ENCODE results near the gene BACE2. TPM values are rescaled to one million over a fixed set of nuclear protein-coding genes. Genes with fewer than 3 reads are reported as not detected.

Gene BACE2
- total RNA-seq, 1 donor from 2014 or later, result 0.28 TPM

GRCh38 chr21:41204736-41205135, 36.8 kb downstream of the BACE2 start:
- no peak overlapping the region for H3K4me3 Mint-ChIP-seq
- H3K9me3 Mint-ChIP-seq, result no peaks in the 10 kb centered on the region
- H3K27me3 Mint-ChIP-seq, result peaks cover 4% of the 10 kb centered on the region
- intact Hi-C loops (cut with micrococcal nuclease), result no loop called here
- no peaks in the 10 kb centered on the region for H3K36me3 Mint-ChIP-seq (ENCODE audit: low read depth)
- no peak overlapping the region for H3K27ac Mint-ChIP-seq
- DNase-seq, result no peak
- H3K4me1 Mint-ChIP-seq, result peaks cover 2% of the 10 kb centered on the region

DNA sequence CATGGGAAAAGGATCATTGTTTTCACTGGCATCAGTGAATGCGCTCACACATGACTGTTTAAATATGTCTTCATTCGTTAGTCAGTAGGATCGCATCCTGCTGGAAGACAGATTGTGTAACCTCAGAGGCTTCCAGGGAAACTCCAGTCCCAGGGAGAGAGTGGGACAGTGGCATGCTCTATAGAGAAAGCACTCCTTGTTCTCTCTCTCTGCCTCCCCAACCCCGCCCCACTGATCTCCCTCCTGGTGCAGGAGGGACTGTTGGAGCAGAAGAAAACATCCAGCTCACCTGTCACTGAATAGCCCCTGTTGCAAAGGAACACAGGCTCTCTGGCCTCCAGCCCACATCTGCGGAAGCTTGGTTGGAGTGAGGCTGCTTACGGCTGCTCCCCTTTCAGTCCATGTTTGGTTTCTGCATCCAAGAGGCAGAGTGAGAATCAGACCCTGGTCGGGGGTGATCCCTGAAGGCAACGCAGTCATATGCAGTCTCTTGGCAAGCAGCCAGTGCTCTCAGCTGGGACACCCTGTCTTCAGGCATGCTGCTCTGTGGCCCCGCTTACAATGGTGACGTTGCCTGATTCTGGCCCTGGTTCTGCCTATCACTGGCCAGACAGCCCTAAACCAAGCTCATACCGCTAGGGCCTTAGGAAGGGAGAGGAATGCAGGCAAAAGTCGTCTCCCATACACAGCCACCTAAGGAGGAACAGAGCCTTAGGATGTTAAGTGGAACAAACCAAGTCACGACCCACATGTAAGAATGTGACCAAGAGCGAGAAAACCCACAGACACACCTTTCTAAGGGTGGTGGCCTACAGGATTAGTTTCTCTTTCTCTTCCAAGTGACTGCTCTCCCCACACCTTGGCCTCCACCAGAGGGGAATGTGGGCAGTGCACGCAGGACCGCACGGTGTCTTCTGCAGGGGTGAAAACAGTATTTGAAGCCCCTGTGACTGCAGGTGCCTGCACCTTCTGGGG, 39.7 kb downstream of the BACE2 start:
- peak; percentile 64 for DNase-seq
- intact Hi-C loops (cut with micrococcal nuclease), result no loop called here
- Mint-ChIP-seq H3K27ac (no peak overlapping the region), H3K9me3 (no peaks in the 10 kb centered on the region), H3K4me1 (peaks cover 2% of the 10 kb centered on the region), H3K27me3 (peaks cover 5% of the 10 kb centered on the region), H3K36me3 (ENCODE audit: low read depth) (no peaks in the 10 kb centered on the region), H3K4me3 (no peak overlapping the region)

DNA sequence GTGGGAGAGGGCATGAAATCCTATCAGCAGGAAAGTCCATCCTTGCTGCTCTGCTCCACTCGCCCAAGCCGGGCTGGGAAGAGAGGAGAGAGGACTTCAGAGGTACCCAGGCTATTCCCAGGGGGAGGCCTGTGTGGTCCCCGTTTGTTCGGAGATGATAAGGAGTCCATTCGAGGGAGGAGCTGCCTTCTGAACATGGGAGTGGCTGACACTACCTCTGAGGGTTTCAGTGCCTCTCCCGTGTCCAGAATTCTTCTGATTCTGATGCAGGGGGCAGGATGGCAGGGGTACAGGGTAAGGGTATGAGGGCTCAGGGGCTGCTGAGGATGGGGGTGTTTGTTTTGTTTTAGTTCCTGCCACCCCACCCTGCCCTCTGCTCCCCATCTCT, 40.4 kb downstream of the BACE2 start:
- Mint-ChIP-seq H3K27me3 (peaks cover 5% of the 10 kb centered on the region), H3K9me3 (no peaks in the 10 kb centered on the region), H3K36me3 (ENCODE audit: low read depth) (no peaks in the 10 kb centered on the region), H3K4me1 (peaks cover 2% of the 10 kb centered on the region), H3K4me3 (no peak overlapping the region), H3K27ac (no peak overlapping the region)
- intact Hi-C loops (cut with micrococcal nuclease), result no loop called here
- DNase-seq, result no peak

- no peak overlapping the region for H3K27ac Mint-ChIP-seq
- intact Hi-C loops (cut with micrococcal nuclease), result no loop called here
- no peak overlapping the region for H3K4me3 Mint-ChIP-seq
- DNase-seq, result no peak
- H3K4me1 Mint-ChIP-seq, result peaks cover 2% of the 10 kb centered on the region
- H3K27me3 Mint-ChIP-seq, result peaks cover 5% of the 10 kb centered on the region
- H3K36me3 Mint-ChIP-seq (ENCODE audit: low read depth), result no peaks in the 10 kb centered on the region
- H3K9me3 Mint-ChIP-seq, result no peaks in the 10 kb centered on the region
Measured at GRCh38 chr21:41209016-41209619, 41.2 kb downstream of the BACE2 start.

GRCh38 chr21:41210426-41211059, 42.6 kb downstream of the BACE2 start:
- Mint-ChIP-seq H3K4me3 (no peak overlapping the region), H3K4me1 (peaks cover 2% of the 10 kb centered on the region), H3K27me3 (peaks cover 10% of the 10 kb centered on the region), H3K36me3 (ENCODE audit: low read depth) (no peaks in the 10 kb centered on the region), H3K9me3 (no peaks in the 10 kb centered on the region), H3K27ac (no peak overlapping the region)
- intact Hi-C loops (cut with micrococcal nuclease), result no loop called here
- no peak for DNase-seq

DNA sequence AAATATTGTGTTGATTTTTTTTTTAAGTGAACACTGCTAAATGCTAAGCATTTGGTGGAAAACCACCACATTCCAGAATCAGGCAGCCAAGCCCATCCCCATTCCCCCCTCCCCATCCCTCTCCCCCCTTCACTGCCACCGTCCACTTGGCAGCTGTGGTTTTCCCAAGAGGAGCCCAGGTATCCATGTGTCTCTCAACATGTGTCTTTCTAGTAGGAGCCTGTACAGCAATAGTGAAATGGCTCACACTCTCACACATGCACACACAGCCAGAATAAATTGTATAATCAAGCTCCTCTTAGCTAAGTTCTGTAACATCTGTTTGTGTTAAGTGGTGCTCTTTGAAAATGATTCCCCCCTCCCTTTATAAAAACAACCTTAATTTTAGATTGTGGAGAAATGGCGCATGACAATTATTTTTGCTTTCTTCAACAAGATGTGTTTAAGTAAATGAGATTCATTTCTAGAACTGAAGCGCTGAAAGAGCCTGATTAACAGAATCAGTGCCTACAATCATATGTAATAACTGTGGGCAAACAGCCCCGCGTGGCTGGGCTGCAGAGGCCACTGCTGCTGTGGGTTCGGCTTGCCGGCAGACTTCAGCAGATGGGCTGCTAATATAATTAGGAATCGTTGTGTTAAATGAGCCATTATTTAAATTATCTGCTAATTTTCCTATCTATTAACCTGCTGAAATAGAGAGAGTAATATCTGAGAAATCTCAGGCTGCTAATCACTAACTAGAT, 43.3 kb downstream of the BACE2 start:
- no peaks in the 10 kb centered on the region for H3K36me3 Mint-ChIP-seq (ENCODE audit: low read depth)
- peaks cover 4% of the 10 kb centered on the region for H3K4me1 Mint-ChIP-seq
- no peak overlapping the region for H3K4me3 Mint-ChIP-seq
- intact Hi-C loops (cut with micrococcal nuclease), result no loop called here
- H3K27ac Mint-ChIP-seq, result no peak overlapping the region
- peaks cover 13% of the 10 kb centered on the region for H3K27me3 Mint-ChIP-seq
- no peak for DNase-seq
- no peaks in the 10 kb centered on the region for H3K9me3 Mint-ChIP-seq

- no peak overlapping the region for H3K4me3 Mint-ChIP-seq
- H3K4me1 Mint-ChIP-seq, result peaks cover 4% of the 10 kb centered on the region
- intact Hi-C loops (cut with micrococcal nuclease), result no loop called here
- H3K27me3 Mint-ChIP-seq, result peaks cover 12% of the 10 kb centered on the region
- no peaks in the 10 kb centered on the region for H3K36me3 Mint-ChIP-seq (ENCODE audit: low read depth)
- DNase-seq, result no peak
- H3K27ac Mint-ChIP-seq, result no peak overlapping the region
- H3K9me3 Mint-ChIP-seq, result no peaks in the 10 kb centered on the region
Measured at GRCh38 chr21:41213021-41213420, 45.1 kb downstream of the BACE2 start.

DNA sequence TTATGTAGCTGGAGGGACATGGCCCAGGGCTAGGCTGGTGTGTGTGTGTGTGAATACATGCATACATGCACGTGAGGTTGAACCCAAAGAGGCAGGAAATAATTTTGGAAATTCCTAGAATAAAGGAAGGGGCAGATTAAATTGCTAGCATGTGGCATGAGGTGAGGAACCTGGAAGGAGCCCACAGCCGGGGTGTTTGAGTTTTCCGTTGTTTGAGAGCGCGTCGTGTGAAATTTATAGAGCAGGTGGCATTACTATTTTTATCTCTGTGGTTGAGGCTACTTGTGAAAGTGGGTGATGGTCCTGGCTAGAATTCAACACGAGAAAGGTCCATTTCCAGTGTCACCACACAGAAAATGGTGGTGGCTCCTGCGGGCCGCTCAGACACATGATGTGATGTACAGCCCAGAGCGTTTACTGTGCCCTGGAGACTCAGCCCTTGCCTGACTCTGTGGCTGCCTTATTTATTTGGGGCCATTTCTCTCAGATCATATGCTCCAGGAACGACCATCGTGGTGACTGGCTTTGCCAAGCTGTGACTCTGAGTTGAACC, 48.0 kb downstream of the BACE2 start:
- DNase-seq, result no peak
- Mint-ChIP-seq H3K9me3 (no peaks in the 10 kb centered on the region), H3K4me3 (no peak overlapping the region), H3K4me1 (peaks cover 2% of the 10 kb centered on the region), H3K27ac (no peak overlapping the region), H3K36me3 (ENCODE audit: low read depth) (no peaks in the 10 kb centered on the region), H3K27me3 (peaks cover 12% of the 10 kb centered on the region)
- intact Hi-C loops (cut with micrococcal nuclease), result no loop called here

GRCh38 chr21:41216486-41216885, 48.5 kb downstream of the BACE2 start:
- H3K4me1 Mint-ChIP-seq, result peaks cover 2% of the 10 kb centered on the region
- H3K36me3 Mint-ChIP-seq (ENCODE audit: low read depth), result no peaks in the 10 kb centered on the region
- H3K4me3 Mint-ChIP-seq, result no peak overlapping the region

DNA sequence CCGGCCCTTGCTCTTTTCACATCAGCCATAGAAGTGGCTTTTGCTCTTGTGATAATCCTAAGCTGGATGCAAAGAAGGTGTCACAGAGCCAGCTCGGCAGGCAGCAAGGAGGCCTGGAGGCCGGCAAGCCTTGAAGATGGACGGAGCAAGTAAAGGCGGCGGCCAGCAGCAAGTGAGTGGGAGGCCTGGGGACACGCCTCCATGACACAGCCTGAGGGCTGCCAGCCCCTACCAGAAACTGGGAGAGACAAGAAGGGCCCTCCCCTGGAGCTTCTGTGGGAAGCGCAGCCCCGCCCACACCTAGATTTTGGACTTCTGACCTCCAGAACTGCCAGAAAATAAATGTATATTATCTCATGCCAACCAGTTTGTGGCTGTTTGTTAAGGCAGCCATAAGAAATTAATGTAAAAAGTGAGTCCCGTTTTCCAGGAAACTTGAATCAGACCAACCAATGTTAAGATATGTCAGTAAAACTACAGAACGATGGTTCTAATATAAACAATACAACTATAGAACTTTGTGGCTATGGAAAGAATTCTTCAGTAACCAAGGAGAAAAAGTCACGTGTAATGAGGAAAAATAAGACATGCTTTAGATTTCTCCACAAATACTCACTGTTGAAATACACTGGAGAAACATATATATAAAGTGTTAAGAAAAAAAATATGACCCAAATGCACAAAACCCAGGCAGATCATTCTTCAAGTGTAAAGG, 49.9 kb downstream of the BACE2 start:
- H3K36me3 Mint-ChIP-seq (ENCODE audit: low read depth), result no peaks in the 10 kb centered on the region
- H3K27me3 Mint-ChIP-seq, result peaks cover 10% of the 10 kb centered on the region
- H3K4me3 Mint-ChIP-seq, result no peak overlapping the region
- intact Hi-C loops (cut with micrococcal nuclease), result no loop called here
- H3K27ac Mint-ChIP-seq, result no peak overlapping the region
- H3K9me3 Mint-ChIP-seq, result no peaks in the 10 kb centered on the region
- H3K4me1 Mint-ChIP-seq, result peaks cover 2% of the 10 kb centered on the region
- DNase-seq, result no peak

More at GRCh38 chr21:41216486-41216885, 48.5 kb downstream of the BACE2 start:
- Mint-ChIP-seq H3K27ac (no peak overlapping the region), H3K27me3 (peaks cover 12% of the 10 kb centered on the region), H3K9me3 (no peaks in the 10 kb centered on the region)
- no peak for DNase-seq
- intact Hi-C loops (cut with micrococcal nuclease), result no loop called here

DNA sequence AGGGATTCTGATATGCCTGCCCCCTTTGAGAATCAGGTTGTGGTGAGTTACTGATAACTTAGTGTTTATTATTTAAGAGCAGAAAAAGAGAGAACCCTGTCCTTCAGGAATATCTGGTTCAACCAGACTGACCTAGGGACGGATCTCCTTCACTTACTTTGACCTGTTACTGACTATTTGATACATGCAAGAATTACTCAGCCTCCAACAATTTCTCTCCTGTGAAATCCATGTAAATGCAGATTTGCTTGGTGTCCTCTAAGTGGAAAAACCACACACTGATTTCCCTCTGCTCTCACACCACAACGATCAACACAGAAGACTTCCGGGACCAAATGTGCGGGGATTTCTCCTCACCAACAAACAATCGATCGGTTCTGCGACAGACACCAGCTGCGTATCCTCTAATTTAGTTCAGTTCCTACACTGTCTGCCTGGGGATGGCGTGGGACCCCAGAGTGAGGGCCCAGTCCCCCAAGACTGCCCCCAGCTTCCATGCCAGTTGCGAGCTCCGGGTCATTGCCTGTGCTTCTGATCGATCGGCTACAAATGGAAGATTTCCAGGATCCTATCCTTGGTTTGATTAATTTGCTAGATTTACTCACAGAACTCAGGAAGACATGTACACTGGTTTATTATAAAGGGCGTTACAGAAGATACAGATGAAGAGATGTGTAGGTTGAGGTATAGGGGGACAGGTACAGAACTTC, 51.7 kb downstream of the BACE2 start:
- H3K4me3 Mint-ChIP-seq, result no peak overlapping the region
- H3K4me1 Mint-ChIP-seq, result peaks cover 2% of the 10 kb centered on the region
- DNase-seq, result no peak
- peaks cover 9% of the 10 kb centered on the region for H3K27me3 Mint-ChIP-seq
- intact Hi-C loops (cut with micrococcal nuclease), result no loop called here
- H3K9me3 Mint-ChIP-seq, result no peaks in the 10 kb centered on the region
- no peak overlapping the region for H3K27ac Mint-ChIP-seq
- no peaks in the 10 kb centered on the region for H3K36me3 Mint-ChIP-seq (ENCODE audit: low read depth)

DNA sequence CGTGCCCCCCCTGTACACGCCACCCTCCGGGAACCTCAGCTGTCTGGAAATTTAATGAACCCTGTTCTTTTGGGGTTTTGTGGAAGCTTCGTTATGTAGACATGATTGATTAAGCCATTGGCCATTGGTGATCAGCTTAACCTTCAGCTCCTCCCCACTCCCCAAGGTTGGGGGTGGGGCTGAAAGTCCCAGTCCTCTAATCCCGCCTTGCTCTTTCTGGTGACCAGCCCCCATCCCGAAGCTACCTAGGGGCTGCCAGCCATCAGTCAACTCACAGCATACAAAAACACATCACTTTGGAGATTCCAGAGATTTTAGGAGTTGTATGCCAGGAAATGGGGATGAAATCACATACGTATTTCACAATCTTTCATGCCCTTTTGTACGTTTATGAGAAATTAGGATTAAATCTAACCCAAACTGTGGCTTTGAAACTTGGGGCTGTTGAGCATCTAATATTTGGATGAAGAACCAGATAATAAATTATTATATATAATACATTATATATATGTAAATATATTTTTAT, 52.3 kb downstream of the BACE2 start:
- Mint-ChIP-seq H3K4me1 (peaks cover 2% of the 10 kb centered on the region), H3K36me3 (ENCODE audit: low read depth) (no peaks in the 10 kb centered on the region), H3K4me3 (no peak overlapping the region), H3K9me3 (no peaks in the 10 kb centered on the region), H3K27me3 (peaks cover 5% of the 10 kb centered on the region), H3K27ac (no peak overlapping the region)
- intact Hi-C loops (cut with micrococcal nuclease), result no loop called here
- no peak for DNase-seq

All from activated CD4-positive, alpha-beta T cell treated with anti-CD3 and anti-CD28 coated beads, Interleukin-2, amount 10 ng/mL, durations not matched to agents 24 days and 14 days (primary cell).